Stimulated activated CD8-positive, alpha-beta memory T cell treated with anti-CD3 and anti-CD28 coated beads, Interleukin-4, amount 100 ng/mL, for 1 hour (primary cell): Measurements from ENCODE around the gene BLVRB.
"Not testable (repeated sequence)": the region's sequence is repeated elsewhere in the genome, so short reads cannot be mapped to it uniquely, and the experiment has no call there.

Source experiments
- DNase-seq, 2 donors: peaks; one replicate each; pipeline ENCODE4 v3.0.0-alpha.2; 2020; ENCODE audit warnings: low read depth in 2 of 2, low spot score in 1 of 2

Gene BLVRB

DNA sequence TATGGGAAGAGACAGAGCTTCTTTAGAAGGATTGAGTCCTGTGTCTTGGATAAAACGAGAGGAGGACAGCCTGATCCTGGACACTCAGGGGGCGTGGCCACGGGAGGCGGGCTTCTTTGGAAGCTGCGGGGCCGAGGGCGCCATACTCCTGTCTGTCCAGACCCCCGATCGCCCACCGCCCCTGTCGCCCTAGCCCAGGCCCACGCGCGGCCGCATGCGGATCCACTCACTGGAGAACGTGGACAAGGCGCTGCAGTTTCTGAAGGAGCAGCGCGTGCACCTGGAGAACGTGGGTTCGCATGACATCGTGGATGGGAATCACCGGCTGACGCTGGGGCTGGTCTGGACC lies 24.3 kb upstream of the BLVRB start:
- DNase-seq: no peak

- DNase-seq: no peak
Observed at GRCh38 chr19:40486017-40486416, 20.5 kb upstream of the BLVRB start.

DNA sequence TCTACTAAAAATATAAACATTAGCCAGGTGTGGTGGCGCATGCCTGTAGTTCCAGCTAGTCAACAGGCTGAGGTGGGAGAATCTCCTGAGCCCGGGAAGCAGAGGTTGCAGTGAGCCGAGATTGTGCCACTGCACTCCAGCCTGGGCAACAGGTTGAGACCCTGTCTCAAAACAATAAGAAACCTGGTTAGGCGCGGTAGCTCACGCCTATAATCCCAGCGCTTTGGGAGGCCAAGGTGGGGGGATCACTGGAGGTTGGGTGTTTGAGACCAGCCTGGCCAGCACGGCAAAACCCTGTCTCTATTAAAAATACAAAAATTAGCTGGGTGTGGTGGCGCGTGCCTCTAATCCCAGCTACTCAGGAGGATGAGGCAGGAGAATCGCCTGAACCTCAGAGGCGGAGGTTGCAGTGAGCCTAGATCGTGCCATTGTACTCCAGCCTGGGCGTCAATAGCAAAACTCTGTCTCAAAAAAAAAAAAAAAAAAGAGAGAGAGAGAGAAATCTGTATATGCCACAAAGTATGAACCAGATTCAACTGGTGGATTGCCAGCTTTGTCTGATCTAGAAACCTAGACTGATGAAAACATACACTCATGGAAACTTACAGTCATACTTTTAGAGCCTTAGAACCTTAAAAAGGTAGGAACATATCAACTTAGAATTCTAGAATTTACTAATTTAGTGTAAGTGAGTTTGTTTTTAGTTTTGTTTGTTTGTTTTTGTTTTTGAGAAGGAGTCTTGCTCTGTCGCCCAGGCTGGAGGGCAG lies 10.5 kb upstream of the BLVRB start:
- not testable (repeated sequence) for DNase-seq

- no peak for DNase-seq
Observed at GRCh38 chr19:40474737-40475136, 9.2 kb upstream of the BLVRB start.

DNA sequence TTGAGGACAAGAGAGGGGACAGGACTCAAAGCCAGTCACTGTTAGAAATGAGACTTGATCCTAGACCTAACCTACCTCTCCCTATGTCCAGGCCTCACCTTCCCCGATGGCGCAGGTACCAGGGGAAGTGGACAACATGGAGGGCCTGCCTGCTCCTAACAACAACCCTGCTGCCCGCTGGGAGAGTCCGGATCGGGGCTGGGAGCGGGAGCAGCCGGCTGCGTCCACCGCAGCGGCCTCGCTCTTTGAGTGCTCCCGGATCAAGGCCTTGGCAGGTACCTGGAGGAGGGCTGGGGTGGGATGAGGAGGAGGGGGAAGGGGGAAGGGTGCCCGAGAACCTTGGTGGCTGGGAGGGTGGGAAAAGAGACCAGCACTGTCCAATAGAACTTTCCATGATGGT lies 7.0 kb upstream of the BLVRB start:
- no peak for DNase-seq

DNA sequence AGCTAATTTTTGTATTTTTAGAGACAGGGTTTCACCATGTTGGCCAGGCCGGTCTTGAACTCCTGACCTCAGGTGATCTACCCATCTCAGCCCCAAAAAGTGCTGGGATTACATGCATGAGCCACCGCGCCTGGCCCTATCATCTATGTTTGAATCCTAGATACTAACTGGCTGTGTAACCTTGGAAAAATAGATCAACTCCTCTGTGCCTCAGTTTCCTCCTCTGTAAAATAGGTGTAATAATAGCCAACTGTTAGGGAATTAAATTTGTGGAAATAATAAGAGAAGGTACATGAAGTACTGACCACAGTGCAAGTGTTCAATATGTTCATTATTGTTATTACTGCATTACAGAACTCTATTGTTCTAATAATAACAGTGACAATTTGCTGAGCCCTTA lies 5.6 kb upstream of the BLVRB start:
- DNase-seq: no peak

GRCh38 chr19:40469011-40469410 lies 3.5 kb upstream of the BLVRB start:
- no peak for DNase-seq

GRCh38 chr19:40466985-40467734 lies 1.6 kb upstream of the BLVRB start, which contains the start of gene SPTBN4:
SPTBN4 (plus strand) TSS chr19:40467001; CDS start chr19:40472622, 5,621 bp downstream.
- DNase-seq: no peak

DNA sequence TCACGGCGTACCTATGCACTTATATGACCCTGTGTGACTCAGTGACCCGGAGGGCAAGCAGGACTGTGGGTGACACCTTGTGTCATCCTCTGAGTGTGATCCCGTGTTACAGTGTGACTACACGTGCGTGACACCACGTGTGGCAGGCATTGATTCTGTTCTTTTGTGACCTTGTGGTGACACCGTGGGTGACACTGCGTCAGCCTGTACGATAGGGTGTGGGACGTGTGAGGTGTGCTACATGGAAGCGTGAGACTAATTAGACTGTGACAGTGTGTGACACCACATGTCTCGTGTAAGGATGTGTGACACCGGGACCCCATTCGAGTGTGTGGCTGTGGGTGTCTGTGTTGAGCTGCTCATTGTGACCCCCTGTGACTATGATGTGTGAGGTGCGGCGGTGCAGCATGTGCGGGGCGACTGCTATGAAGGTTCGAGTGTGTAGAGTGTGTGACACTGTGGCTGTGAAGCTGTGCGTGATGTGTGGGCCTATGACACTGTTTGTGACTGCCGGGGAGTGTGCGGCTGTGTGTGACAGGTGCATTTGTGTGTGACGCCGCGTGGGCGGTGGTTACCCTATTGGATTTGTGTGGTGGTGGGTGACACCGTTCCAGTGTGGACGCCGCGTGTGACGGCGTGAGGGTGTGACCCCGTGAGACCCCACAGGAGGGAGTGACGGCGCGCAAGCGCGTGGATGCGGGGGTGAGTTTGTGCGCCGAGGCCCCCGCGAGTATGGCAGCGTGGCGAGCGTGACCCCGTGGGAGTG lies 857 bp upstream of the BLVRB start:
- peak; percentile 38 to 47 for DNase-seq

DNA sequence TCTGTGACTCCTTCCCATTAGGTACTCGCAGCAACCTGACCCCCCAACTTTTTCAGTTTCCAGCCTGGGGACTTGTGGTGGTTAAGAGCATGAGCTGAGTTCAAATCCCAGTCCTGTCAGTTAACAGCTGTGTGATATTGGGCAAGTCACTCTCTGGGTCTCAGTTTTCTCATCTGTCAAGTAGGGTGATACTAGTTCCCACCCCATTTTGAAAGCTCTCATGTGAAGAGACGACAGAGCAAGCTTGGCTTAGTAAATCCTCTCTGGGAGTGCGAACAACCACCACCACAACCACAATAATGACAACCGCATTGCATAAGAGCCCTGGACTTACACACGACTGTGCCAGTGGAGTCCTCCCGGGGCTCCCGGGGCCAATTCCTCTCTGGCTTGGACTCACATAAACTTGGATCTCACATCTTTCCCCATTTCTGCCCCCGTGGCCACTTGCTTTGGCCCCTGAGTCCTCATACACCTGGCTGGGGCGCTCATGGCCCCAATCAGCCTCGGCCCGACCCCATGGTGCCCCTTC lies 454 bp downstream of the BLVRB start:
- DNase-seq: no peak

- peak; percentile 37 to 52 for DNase-seq
Observed at GRCh38 chr19:40464059-40465024, 1.2 kb downstream of the BLVRB start.

DNA sequence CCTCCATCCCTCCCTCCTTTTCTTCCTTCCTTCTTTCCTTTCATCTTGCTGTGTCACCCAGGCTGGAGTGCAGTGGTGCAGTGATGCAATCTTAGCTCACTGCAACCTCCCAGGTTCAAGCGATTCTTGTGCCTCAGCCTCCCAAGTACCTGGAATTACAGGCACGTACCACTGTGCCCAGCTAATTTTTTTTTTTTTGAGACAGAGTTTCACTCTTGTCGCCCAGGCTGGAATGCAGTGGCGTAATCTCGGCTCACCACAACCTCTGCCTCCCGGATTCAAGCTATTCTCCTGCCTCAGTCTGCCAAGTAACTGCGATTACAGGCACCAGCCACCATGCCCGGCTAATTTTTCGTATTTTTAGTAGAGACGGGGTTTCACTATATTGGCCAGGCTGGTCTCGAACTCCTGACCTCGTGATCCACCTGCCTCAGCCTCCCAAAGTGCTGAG lies 1.9 kb downstream of the BLVRB start:
- not testable (repeated sequence) for DNase-seq

DNA sequence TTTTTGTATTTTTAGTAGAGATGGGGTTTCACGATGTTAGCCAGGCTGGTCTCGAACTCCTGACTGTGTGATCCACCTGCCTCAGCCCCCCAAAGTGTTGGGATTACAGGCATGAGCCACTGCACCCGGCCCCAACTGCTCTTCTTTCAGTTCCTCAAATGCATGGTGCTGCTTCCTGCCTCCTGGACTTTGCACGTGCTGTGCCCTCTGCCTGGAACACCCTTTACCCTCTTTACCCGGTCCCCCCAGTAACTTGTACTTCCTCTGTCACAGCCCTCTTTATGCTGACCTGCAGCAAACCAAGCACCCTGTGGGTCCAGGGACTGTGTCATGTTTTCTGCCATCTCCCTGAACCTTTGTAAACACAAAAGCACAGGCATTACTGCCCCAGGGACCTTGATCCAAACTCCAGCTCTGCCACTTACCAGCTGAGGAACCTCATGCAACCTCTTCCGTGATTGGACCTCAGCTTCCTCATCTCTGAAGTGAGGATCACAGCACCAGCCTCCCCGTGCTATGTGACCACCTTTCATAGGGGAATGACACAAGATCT lies 3.8 kb downstream of the BLVRB start:
- DNase-seq: no peak

DNA sequence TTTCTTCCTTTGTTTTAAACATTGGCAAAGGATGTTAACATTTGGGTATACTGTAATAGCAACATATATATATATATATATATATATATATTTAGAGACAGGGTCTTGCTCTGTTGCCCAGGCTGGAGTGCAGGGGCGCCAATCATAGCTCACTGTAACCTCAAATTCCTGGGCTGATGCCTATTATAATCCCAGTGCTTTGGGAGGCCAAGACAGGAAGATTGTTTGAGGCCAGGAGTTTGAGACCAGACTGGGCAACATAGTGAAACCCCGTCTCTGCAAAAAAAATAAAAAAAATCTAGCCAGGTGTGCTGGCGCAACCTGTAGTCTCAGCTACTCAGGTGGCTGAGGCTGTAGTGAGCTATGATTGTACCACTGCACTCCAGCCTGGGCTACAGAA lies 5.4 kb downstream of the BLVRB start:
- no peak for DNase-seq

- no peak for DNase-seq
Observed at GRCh38 chr19:40458597-40458974, 7.0 kb downstream of the BLVRB start.

DNA sequence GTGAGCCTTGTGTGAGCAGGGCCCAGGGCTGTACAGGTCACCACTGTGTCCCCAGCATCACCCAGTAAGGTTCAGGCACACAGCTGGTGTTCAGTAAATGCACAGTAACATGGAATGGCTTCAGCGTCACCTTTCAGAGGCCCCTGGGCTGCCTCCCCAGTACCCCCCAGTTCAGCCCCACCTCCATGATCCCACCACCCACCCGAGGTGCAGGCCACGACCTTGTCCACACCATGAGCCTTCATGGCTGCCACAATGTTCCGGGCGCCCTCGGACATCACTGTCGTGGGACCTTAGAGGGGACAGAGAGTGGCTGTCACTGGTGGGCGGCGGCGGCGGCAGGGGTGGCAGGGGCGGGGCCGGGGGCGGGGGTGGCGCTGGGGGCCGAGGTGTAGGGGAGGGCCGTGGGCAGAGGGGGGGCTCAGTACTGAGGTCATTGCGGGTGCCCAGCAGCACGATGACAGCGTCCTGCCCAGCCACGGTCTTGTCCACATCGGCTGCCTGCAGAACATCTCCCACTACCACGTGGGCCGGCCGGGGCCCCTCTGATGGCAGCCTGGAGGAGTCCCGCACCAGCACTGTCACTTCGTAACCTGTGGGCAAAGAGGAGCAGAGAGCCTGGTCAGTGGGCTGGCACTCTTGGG lies 7.5 kb downstream of the BLVRB start:
- DNase-seq: no peak

DNA sequence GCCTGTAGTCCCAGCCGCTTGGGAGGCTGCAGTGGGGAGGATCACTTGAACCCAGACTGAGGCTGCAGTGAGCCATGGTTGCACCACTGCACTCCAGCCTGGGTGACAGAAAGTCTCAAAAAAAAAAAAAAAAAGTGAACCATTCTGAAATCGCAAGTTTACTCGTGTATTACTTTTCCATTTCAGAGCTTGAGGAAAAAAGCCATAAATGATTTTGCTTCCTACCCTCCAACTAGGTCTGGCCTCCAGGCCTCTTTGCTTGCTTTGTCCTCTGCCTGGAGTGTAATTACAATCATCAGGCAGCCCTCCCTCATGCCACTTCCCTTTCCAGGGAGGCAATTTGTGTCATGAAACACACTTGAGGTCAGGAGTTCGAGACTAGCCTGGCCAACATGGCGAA lies 8.5 kb downstream of the BLVRB start:
- no peak for DNase-seq

DNA sequence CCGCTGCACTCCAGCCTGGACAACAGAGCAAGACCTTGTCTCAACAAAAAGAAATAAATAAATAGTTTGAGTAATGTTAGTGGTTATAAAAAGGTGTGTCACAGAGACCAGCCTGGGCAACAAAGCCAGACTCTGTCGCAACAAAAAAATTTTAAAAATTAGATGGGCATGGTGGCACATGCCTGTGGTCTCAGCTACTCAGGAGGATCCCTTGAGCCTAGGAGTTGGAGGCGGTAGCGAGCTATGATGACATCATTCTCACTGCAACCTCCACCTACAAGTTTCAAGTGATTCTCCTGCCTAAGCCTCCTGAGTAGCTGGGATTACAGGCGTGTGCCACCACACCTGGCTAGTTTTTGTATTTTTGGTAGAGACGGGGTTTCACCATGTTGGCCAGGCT lies 11.6 kb downstream of the BLVRB start:
- not testable (repeated sequence) for DNase-seq

- no peak for DNase-seq
Observed at GRCh38 chr19:40453151-40453735, 12.3 kb downstream of the BLVRB start.
